Measurements from ENCODE around the gene FRRS1L.

DNA sequence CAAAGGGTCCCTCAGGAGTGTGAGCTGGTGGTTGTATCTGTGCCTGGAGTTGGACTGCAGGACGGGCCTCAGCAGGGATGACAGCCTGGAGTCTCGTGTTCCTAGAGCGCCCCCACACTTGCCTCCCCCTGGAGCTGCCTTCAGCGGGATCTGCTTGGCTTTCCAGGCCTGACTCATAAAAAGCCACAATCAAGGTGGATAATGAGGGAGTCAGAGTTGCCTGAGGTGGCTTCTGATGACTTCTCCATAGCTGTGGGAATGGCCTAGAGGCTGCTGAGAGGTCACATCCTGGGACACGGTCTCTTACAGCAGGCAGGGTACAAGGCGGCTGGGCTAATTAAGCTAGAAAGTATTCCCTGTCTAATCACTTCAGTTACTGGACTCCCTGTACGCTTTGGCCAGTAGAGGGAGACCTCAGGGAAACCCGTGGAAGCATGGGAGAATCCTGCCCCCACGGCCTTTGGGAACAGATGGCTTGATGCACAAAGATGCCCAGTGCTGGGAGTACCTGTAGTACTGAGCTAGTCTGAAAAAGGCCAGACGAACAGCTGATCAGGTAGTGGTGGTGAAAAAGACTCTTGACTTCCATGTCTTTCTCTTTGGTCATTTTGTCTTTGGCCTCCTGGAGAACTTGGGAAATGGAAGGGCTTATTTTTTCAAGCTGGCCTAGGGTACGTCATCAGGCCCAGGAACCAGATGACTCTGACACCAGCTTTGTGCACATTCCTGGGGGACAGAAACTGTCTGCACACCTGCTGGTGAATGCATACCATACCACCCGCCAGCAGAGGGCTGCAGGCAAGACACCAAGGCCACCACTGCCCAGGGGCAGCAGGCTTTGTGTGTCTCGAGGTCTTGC lies 16.1 kb upstream of the FRRS1L start:
- no peak for TF ChIP-seq POLR2A (IDR thresholded peaks at IDR 0.05)
- TF ChIP-seq, protein P1, sequence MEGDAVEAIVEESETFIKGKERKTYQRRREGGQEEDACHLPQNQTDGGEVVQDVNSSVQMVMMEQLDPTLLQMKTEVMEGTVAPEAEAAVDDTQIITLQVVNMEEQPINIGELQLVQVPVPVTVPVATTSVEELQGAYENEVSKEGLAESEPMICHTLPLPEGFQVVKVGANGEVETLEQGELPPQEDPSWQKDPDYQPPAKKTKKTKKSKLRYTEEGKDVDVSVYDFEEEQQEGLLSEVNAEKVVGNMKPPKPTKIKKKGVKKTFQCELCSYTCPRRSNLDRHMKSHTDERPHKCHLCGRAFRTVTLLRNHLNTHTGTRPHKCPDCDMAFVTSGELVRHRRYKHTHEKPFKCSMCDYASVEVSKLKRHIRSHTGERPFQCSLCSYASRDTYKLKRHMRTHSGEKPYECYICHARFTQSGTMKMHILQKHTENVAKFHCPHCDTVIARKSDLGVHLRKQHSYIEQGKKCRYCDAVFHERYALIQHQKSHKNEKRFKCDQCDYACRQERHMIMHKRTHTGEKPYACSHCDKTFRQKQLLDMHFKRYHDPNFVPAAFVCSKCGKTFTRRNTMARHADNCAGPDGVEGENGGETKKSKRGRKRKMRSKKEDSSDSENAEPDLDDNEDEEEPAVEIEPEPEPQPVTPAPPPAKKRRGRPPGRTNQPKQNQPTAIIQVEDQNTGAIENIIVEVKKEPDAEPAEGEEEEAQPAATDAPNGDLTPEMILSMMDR (IDR thresholded peaks at IDR 0.05): no peak
- TF ChIP-seq EP300 (IDR thresholded peaks at IDR 0.05): no peak
- TF ChIP-seq POLR2AphosphoS5 (IDR thresholded peaks at IDR 0.05): no peak
